ENCODE results near the gene HPS1.
A peak's percentile ranks its signal among the peaks of the same experiment; 100 is the strongest.

HPS1 gene

GRCh38 chr10:98410759-98411158 is 36.0 kb downstream of the HPS1 start:
- DNase-seq = no peak

GRCh38 chr10:98410135-98410743 is 36.5 kb downstream of the HPS1 start:
- no peak for DNase-seq

- DNase-seq = no peak
Measured at GRCh38 chr10:98408799-98409198, 37.9 kb downstream of the HPS1 start.

- no peak for DNase-seq
Measured at GRCh38 chr10:98407744-98408241, 38.9 kb downstream of the HPS1 start.

GRCh38 chr10:98407017-98407743 is 39.6 kb downstream of the HPS1 start:
- DNase-seq = no peak

GRCh38 chr10:98405422-98405821 is 41.3 kb downstream of the HPS1 start:
- no peak for DNase-seq

GRCh38 chr10:98404571-98405359 is 42.0 kb downstream of the HPS1 start:
- no peak for DNase-seq

GRCh38 chr10:98403812-98404504 is 42.8 kb downstream of the HPS1 start:
- DNase-seq = peak; percentile 10

GRCh38 chr10:98402931-98403718 is 43.6 kb downstream of the HPS1 start:
- DNase-seq = no peak

GRCh38 chr10:98402478-98402877 is 44.3 kb downstream of the HPS1 start:
- no peak for DNase-seq

- no peak for DNase-seq
Measured at GRCh38 chr10:98400482-98400881, 46.3 kb downstream of the HPS1 start.

- DNase-seq = no peak
Measured at GRCh38 chr10:98399784-98400183, 47.0 kb downstream of the HPS1 start.

GRCh38 chr10:98397089-98397600 is 49.6 kb downstream of the HPS1 start:
- no peak for DNase-seq

GRCh38 chr10:98396096-98397063 is 50.4 kb downstream of the HPS1 start:
- DNase-seq = no peak

- DNase-seq = no peak
Measured at GRCh38 chr10:98394851-98395440, 51.8 kb downstream of the HPS1 start.

- DNase-seq = peak; percentile 28
Measured at GRCh38 chr10:98391578-98391991, 55.1 kb downstream of the HPS1 start.

GRCh38 chr10:98391065-98391464 is 55.7 kb downstream of the HPS1 start:
- peak; percentile 25 for DNase-seq

GRCh38 chr10:98390406-98390805 is 56.3 kb downstream of the HPS1 start:
- DNase-seq = no peak

GRCh38 chr10:98389398-98389797 is 57.3 kb downstream of the HPS1 start:
- no peak for DNase-seq

- no peak for DNase-seq
Measured at GRCh38 chr10:98388101-98388655, 58.6 kb downstream of the HPS1 start.

Measured in CD4-positive, alpha-beta T cell treated with Interleukin-10 for 1 hour (primary cell).